ENCODE data around the gene GSTT2B.
"Not testable (repeated sequence)": the region's sequence is repeated elsewhere in the genome, so short reads cannot be mapped to it uniquely, and the experiment has no call there.

DNA sequence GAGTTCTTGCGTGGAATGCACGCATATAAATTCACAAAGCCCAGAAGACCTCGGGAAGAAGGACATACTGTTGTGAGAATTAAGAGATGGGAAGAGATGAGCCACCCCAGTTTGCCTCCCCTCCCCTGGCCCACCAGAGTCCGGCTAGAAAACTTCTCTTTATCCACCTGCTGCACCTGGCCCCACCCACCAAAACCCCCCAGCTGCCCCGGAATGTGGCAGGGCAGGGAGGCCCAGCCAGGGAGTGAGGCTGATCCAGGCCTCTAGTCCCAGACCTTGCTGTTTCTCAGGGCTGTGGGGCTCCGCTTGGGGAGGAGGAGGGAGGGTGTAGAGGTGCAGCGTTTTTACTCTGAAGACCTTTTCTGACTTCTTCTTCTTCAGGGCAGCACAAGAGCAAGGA is 19.6 kb upstream of the GSTT2B start:
- TF ChIP-seq, protein P1, sequence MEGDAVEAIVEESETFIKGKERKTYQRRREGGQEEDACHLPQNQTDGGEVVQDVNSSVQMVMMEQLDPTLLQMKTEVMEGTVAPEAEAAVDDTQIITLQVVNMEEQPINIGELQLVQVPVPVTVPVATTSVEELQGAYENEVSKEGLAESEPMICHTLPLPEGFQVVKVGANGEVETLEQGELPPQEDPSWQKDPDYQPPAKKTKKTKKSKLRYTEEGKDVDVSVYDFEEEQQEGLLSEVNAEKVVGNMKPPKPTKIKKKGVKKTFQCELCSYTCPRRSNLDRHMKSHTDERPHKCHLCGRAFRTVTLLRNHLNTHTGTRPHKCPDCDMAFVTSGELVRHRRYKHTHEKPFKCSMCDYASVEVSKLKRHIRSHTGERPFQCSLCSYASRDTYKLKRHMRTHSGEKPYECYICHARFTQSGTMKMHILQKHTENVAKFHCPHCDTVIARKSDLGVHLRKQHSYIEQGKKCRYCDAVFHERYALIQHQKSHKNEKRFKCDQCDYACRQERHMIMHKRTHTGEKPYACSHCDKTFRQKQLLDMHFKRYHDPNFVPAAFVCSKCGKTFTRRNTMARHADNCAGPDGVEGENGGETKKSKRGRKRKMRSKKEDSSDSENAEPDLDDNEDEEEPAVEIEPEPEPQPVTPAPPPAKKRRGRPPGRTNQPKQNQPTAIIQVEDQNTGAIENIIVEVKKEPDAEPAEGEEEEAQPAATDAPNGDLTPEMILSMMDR (IDR thresholded peaks at IDR 0.05; ENCODE audit: extremely low read depth in 1 of 2, insufficient read depth in 1 of 2, low read depth in 1 of 2, low read length in 2 of 2) = not testable (repeated sequence)
- TF ChIP-seq EZH2 (IDR thresholded peaks at IDR 0.05; ENCODE audit: borderline replicate concordance, low read depth, low read length, severe bottlenecking) = not testable (repeated sequence)
- TF ChIP-seq, protein P2, sequence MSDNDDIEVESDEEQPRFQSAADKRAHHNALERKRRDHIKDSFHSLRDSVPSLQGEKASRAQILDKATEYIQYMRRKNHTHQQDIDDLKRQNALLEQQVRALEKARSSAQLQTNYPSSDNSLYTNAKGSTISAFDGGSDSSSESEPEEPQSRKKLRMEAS (IDR thresholded peaks at IDR 0.05; ENCODE audit: insufficient read depth, insufficient read length) = not testable (repeated sequence)
